Kidney epithelial cell (primary cell): ENCODE results near the gene CAMTA1. TPM values are rescaled to one million over a fixed set of nuclear protein-coding genes. Genes with fewer than 3 reads are reported as not detected.

Experiments used
- DNase-seq: peaks from one replicate; pipeline ENCODE4 v3.0.0-alpha.2; 2010; ENCODE audit warnings: low read depth
- H3K27me3 ChIP-seq: 2 replicates; pipeline ENCODE4 v1.6.0; 2011; ENCODE audit warnings: low read length; ENCODE audit not compliant: control insufficient read depth, insufficient read depth
- H3K36me3 ChIP-seq: 2 replicates; pipeline ENCODE4 v1.5.1; 2011; ENCODE audit warnings: low read length; ENCODE audit not compliant: control insufficient read depth, insufficient read depth
- H3K4me3 ChIP-seq: 2 replicates; pipeline ENCODE4 v1.5.1; 2011; ENCODE audit warnings: low read depth, mild to moderate bottlenecking, control low read depth, low read length
- total RNA-seq: library from RNA; depleted of rRNA; stranded (reverse); fragments of >200 nt; gene quantifications from 2 replicates; pipeline ENCODE4 v1.2.3, GENCODE V29; 2015
- TF ChIP-seq, protein P1 (sequence below): IDR thresholded peaks from 2 replicates; pipeline ENCODE4 v1.5.1; 2011; ENCODE audit warnings: mild to moderate bottlenecking, moderate library complexity, low read length, control low read depth, inconsistent platforms; ENCODE audit not compliant: insufficient read depth, poor library complexity, severe bottlenecking

Gene CAMTA1
- total RNA-seq, 1 donor from 2014 or later: 76.5 TPM

DNA sequence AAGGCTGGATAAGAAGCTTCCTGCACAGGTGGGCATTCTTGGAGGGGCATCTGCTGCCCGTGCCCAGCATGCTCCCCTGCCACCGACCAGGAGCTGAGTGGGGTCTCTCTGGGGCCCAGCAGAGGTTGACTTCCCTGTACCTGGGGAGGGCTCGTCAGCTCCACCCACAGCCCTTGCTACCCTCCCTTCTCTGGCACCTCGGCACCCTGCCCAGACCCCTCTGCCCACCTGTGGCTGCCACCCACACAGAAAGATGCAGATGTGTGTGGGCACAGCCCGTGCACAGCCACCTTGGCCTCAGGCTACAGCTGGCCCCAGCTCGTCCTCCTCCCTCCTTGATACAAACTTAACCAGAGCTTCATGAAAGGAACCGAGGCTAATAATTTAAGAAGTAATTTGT lies 744.7 kb downstream of the CAMTA1 start:
- no peak for DNase-seq
- no peaks in the 10 kb centered on the region for H3K36me3 ChIP-seq
- H3K27me3 ChIP-seq: peaks cover 3% of the 10 kb centered on the region
- TF ChIP-seq, protein P1, sequence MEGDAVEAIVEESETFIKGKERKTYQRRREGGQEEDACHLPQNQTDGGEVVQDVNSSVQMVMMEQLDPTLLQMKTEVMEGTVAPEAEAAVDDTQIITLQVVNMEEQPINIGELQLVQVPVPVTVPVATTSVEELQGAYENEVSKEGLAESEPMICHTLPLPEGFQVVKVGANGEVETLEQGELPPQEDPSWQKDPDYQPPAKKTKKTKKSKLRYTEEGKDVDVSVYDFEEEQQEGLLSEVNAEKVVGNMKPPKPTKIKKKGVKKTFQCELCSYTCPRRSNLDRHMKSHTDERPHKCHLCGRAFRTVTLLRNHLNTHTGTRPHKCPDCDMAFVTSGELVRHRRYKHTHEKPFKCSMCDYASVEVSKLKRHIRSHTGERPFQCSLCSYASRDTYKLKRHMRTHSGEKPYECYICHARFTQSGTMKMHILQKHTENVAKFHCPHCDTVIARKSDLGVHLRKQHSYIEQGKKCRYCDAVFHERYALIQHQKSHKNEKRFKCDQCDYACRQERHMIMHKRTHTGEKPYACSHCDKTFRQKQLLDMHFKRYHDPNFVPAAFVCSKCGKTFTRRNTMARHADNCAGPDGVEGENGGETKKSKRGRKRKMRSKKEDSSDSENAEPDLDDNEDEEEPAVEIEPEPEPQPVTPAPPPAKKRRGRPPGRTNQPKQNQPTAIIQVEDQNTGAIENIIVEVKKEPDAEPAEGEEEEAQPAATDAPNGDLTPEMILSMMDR: no peak
- H3K4me3 ChIP-seq: no peak overlapping the region

DNA sequence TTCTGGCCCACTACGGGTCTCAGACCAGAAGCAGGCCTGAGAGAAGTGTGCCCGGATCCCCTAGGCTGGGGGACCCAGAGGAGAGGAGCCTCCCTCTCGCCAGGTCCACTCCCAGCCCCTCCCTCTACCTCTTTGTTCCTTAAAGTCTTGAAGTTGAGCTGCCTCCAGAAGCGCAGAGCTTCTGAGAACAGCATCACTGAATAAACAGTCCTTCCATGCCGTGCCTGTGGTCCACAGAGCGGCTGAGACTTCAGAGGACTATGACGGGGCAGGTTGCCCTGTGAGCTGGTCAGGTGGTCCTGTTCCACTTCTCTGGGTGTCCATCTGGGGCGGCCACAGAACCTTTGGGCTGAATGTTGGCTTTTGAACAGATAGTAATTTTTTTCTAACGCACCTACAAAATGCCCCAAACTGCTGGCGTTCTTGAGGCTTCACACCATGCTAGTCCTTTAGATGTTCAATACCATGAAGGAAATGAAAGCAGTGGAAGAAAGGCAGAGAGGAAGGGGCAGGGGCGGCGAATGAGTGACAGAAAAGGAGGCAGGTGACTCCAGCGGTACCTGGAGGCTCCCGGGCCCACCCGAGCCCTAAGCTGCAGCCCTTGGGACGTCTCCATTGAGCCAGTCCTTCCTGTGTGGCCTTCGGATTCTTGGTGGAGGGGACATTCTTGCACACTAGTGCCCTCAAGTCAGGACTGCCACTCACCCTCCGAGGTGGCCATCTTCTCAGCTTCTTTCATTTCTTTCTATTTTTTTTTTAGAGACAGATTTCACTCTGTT lies 746.5 kb downstream of the CAMTA1 start:
- no peak for DNase-seq
- Histone ChIP-seq H3K27me3 (peaks cover 3% of the 10 kb centered on the region), H3K36me3 (no peaks in the 10 kb centered on the region), H3K4me3 (no peak overlapping the region)
- TF ChIP-seq, protein P1: no peak

DNA sequence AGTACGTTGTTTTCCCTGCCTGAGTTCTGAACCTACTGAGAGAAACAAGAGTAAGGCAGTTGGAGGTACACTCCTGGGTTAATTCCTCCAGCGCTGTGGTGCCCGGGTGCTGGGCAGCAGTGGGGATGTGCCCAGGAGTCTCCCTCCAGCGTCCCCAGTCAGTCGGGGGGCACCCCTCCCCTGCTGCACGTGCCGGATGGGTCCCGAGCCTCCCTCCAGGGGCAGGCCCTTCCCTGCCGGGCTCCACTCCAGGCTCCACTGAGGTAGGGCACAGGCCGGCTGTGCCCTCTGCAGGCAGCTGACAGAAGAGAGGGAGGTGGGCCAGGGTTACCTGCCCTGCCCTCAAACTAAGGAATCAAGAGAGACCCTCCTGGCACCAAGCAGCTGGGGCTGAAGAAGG lies 747.8 kb downstream of the CAMTA1 start:
- DNase-seq: no peak
- no peak overlapping the region for H3K4me3 ChIP-seq
- peaks cover 3% of the 10 kb centered on the region for H3K27me3 ChIP-seq
- TF ChIP-seq, protein P1: no peak
- H3K36me3 ChIP-seq: no peaks in the 10 kb centered on the region

DNA sequence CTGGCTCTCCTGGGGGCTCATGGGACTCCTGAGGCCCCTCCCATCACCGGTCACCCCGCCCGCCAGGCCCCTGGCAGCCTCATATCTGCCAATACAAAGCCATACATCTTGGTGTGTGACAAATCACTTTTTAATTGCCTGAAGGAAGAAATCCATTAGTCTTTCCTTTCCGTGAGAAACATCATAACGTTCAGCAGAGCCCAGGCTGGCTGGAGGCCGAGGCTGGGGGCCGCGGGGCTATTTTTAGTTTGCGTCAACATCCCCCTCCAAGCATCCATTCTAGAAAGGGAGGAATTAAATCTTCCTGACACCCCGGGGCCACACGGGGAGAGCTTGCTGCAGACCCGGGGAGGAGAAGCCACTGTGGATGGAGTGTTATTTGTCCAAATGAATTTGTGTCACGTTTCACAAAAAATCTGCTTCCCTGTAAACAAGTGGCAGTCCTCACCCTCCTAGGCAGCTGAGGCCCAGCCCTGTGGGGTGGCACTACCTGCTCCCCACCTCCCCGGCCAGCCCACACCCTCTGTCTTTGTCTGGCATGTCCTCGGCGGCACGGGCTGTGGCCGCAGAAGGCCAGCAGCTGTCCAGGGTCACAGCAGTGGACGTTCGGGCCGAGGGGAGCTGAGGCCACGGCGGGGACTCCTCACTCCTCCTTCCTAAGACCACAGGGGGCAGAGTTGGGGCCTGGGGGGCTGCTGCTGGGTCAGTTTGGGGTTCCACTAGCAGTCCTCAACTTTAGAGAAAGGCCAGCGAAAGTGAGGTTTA lies 749.0 kb downstream of the CAMTA1 start:
- TF ChIP-seq, protein P1: no peak
- H3K4me3 ChIP-seq: no peak overlapping the region
- peaks cover 3% of the 10 kb centered on the region for H3K27me3 ChIP-seq
- H3K36me3 ChIP-seq: no peaks in the 10 kb centered on the region
- DNase-seq: no peak

DNA sequence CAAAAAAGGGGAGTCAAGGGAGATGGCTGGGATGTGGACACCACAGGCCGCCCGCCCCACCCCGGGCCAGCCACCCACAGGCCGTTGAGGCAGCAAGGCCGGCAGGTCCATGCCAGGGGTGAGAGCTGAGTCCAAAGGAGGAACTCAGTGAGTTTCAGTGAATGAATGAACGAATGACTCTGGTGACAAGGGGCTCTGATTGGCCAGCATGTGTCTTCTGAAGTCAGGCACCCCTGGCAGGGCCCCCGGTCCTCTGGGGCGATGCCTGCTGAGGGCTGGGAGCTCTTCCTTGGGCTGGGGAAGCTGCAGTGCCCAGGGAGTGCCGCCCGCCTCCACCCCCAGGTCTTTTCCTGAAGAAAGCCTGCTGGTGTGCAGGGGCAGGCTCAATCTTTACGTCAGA lies 749.8 kb downstream of the CAMTA1 start:
- Histone ChIP-seq H3K4me3 (no peak overlapping the region), H3K36me3 (no peaks in the 10 kb centered on the region), H3K27me3 (peaks cover 3% of the 10 kb centered on the region)
- TF ChIP-seq, protein P1: no peak
- no peak for DNase-seq
